Measurements from ENCODE around the gene SLC25A15.

Gene SLC25A15

DNA sequence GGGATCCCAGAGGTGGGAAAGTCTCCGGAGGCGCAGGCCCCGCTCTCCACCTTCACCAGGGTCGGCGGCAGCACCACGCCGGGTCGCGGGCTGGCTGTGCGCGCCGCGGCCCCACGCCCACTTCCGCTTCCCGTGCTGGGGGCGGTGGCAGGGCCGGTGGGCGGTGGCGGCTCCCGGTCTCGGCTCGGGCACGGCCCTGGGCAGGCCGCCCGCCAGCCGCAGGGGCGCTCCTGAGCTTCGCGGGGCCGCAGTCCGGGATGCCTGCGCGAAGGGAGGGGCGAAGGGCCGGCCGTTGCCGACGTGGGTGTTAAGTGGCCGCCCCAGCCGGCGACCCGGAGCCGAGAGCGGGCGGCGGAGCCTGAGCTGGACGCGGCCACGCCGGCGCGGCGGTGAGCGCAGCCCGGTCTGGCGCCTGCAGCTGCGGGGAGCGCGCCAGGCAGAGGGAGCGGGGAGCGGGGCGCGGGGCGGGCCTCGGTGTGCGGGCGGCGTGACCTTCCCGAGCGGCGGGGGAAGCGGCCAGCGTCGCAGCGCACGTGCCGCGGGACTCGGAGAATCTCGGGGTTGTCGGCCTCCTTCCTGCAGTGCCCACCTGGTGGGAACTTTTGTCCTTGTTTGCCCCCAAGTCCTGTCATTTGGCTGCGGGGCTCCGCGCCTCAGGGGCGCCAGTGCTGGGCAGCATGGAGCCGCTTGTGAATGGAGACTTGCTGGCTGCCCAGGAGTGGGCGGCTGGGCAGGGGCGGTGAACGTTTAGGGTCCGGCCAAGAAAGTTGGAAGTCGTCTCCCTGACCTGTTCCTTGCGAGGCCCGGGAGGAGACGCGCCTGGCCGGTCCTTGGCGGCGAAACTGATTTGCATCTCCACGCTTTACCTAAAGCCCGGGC lies at the start of gene SLC25A15:
Gene SLC25A15 (plus strand): TSS at position 337 of the 879 bp plus-strand sequence. CDS start 3,616 bp downstream, outside the sequence.
- peak; percentile 66 for DNase-seq (ENCODE audit: low spot score)

DNA sequence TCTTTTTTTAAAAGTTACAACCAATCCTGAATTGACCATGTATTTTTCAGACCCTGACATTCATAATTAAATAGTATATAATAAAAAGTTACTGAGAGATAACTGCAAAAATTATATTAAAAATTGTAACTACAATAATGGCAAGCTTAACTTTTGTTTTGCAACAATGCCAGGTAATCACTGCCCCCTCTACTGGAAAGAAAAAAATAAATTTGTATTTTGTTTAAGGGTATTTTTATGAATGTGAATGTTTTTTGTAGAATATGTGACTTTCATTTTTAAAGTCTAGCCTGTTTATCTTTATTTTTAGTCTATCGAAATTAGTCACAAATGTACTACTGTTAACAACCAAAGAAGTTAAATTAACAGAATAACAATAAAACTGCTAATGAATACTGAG lies 40.1 kb upstream of the SLC25A15 start:
- no peak for DNase-seq (ENCODE audit: low spot score)

DNA sequence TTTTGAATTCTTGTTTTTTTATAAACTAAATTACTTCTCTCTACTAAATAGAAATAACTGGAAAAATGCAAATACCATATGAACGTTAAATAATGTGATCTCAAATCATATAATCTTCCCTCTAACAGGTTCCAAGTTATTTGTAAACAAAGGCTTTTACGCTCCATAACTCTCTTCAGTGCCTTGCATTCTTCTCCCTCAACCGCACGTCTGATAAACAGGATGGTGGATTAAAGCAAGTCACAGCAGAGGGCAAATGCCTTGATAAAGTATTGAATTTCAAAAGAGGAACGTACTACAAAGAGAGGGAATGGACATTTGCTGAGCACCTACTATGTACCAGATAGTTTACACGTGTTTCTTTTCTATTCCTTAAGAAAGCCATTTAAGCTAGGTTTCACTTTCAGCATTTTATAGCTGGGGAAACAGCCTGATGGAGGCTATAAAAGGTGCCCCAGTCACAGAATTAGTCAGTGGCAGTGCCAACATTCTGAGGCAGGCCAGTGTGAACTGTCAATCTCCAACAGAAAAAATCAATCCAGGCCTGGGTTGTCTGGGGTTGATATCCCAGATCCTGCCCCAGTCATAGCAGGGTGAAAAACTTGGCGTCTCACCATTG lies 34.2 kb upstream of the SLC25A15 start:
- DNase-seq (ENCODE audit: low spot score): no peak

GRCh38 chr13:40756042-40756441 lies 33.4 kb upstream of the SLC25A15 start:
- DNase-seq (ENCODE audit: low spot score): no peak

GRCh38 chr13:40758811-40759210 lies 30.6 kb upstream of the SLC25A15 start:
- DNase-seq (ENCODE audit: low spot score): no peak

DNA sequence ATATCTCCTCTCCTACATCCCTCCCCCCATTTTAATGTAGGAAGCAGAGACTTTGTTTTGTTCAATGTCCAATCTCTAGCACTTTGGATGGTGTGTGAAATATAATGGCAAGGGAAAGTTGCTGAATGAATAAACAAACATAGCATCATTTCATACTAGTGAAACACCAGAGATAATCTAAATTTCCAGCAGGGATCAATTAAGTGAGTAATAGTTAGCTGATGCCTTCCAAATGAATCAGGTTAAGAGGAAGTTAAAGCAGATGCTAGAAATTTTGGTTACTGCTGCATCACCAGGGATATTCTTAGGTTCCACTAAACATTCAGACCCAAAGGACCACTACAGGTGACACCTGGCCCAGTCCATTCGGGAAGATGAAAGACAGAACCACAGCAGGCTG lies 26.6 kb upstream of the SLC25A15 start:
- DNase-seq (ENCODE audit: low spot score): no peak

DNA sequence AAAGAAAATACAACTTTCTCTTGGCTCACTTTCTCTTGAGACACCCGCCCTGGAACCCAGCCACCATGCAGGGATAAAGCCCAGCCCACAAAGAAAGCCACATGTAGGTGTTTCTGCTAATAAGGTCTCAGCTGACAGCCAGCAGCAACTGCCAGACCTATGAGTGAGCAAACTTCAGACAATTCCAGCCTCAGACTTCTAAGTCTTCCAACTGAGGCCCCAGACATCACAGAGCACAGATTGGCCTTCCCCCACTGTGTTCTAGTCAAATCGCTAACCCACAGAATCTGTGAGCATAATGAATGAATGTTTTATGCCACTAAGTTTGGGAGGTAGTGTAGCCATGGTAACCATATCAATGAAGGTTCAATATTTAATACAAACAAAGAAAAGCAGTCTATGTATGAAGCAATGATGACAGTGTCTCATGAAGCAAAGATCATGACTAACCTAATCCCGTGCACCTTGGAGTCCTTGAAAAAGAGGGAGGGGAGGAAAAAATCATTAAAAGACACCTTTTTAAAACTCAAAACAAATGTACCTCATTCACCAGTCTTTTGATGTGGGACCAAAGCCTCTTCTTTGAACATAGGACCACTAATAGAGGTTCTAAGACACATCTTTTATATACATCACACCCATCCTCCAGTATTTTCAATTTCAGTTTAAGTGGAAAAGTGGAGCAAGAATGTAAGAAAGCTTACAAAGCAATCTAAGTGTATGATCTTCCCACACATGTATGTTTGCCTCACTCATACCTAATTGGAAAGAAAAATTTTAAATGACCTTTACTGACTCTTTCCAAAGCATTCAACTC lies 24.6 kb upstream of the SLC25A15 start:
- DNase-seq (ENCODE audit: low spot score): no peak

GRCh38 chr13:40765602-40766001 lies 23.8 kb upstream of the SLC25A15 start:
- no peak for DNase-seq (ENCODE audit: low spot score)

DNA sequence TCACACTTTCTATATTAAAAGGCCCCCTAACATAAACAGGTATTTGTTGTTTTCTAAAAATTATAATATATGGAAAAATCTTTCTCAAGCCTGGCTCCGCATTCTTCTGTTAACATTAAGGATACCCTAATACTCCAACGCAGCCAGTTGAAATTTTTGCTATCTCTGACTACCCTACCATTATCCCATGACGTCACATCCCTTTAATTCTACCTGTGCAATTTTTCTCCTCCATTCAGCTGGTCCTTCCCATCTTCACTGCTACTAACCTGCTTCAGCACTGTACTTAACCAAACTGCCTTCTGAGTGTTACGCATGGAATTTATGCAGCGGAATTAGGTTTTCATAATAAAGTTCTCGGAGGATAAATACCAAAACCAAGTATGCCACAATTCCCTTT lies 19.4 kb upstream of the SLC25A15 start:
- DNase-seq (ENCODE audit: low spot score): no peak

- DNase-seq (ENCODE audit: low spot score): no peak
These were observed 18.8 kb upstream of the SLC25A15 start for GRCh38 chr13:40770609-40770933.

DNA sequence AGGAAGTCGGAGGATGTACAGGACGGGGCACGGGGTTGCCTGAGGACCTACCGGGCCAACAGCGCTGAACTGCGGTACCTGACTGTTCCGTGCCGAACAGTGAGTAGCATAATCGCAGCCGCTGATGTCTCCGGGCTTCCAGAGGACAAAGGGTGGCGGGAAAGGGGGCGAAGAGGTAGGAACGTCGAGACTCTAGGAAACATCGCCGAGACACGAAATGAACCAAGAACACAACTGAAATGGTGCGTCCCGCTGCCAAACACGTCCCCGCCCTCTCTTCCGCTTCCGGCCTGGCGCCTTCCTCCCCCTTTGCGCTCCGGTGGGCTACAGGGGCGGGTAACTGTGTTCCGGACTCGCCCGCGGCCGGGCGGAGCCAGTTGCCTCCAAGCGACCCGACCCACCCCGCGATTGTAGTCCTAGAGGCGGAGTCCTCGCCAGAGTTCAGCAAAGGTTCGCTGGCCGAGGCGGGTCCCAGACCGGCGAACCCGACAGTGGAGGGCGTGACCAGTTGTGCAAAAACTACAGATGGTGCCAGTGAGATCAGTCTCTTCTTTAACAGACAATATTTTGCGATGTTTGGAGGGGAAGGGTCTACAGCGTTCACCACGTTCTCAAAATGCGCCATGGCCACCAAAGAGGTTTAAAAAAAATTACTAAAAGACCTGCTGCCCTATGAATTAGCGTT lies 18.3 kb upstream of the SLC25A15 start, which contains the start of gene MRPS31:
Gene MRPS31 (minus strand): TSS at position 257 of the 685 bp plus-strand sequence. CDS start 54 bp downstream, at position 203.
- DNase-seq (ENCODE audit: low spot score): peak; percentile 92

DNA sequence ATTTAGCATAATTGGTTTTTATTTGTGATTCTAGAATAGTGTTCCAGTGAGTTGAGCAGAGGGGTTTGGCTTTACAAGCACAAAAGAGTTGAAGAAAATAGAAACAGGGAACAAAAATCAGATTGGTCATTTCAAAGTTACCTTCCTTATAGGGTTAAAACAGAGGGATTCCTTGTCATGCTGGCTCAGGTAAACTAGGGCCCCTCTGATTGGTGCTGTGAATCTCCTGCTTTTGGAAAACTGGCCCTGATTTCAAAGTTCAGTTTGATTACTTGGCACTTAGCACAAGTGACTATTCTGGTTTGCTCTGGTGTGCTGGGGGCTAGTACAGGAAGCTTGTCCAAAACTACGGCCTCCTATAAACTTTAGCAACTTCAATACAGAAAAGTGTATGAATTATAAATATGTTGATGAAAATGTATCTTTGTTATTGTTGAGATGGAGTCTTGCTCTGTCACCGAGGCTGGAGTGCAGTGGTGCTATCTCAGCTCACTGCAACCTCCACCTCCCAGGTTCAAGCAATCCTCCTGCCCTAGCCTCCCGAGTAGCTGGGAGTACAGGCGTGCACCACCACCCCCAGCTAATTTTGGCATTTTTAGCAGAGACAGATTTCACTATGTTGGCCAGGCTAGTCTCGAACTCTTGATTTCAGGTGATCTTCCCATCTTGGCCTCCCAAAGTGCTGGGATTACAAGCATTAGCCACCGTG lies 16.5 kb upstream of the SLC25A15 start:
- no peak for DNase-seq (ENCODE audit: low spot score)

DNA sequence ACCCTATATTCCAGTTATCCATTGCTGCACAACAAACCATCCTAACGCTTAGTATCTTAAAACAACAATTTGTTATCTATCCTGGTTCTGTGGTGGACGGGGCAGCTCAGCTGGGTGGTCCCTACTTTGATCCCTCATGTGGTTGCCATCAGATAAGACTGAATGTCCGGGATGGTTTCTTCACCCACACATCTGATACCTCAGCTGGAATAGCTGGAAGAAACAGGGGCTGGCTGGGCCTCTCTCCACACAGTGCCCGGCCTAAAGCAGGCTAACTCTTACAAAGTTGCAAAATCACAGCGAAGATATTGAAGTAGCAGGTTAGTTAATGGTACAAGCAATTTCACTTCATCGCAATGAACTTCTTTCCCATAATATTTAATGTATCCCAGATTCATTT lies 14.7 kb upstream of the SLC25A15 start:
- DNase-seq (ENCODE audit: low spot score): no peak

DNA sequence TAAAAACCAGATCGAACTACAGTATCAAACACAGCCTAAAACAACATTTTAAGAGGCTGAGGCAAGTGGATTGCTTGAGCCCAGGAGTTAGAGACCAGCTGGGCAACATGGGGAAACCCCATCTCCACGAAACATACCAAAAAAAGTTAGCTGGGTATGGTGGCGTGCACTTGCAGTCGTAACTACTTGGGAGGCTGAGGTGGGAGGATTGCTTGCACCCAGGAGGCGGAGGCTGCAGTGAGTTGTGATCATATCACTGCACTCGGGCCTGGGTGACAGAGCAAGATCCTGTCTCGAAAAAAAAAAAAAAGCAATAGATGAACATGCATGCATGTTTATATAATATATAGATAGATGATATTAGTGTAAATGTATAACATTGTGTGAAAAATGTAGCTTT lies 13.2 kb upstream of the SLC25A15 start:
- DNase-seq (ENCODE audit: low spot score): peak; percentile 30

DNA sequence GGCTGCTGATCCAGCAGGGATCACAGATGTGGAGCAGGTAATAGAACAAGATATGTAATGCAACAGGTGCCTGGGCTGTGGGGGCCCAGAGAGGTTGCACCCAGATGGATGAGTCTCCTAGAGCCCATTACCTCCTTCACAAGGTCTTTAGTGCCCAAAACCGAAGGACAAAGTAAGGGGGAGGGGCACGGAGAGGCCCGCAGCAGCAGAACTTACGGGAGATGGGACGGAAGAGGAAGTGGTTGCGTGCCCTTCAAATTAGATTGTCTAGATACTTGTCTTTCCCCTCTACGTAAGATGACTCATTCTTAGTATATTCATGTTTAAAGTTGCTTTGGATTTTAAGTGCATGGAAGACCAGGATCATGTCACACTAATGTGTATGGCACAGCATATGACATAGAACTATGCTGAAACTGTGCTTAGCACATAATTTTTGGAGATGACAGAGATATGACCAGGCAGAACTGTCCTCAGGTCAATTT lies 12.7 kb upstream of the SLC25A15 start:
- DNase-seq (ENCODE audit: low spot score): peak; percentile 87

DNA sequence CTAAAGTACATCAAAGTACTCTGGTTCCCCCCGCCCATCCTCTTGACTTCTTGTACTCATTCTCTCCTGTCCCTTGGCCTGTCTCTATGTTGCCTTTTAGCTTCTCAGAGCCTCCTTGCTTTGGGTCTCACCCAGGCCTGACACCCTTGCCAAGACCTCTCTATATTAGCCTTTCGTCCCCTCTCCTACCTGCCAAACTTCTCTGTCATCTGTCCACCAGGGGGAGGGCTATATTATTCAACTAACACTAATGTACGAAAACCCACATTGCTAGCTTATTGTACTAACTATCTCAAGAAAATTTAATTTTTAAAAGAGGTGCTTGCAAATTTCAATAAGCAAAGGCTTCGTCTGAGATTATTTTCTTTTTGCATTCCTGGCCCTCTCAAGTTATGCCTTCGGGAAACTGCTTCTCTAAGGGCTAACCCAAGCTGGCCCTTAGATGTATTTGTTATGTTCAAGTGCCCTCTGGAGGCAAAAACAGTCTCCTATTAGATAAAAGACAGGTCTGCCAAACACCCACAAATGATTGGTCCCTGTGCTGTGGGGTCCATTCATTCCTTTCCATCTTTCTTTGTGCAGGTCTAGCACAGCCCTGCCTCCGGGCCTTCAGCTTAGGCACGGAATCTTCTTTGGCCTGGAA lies 12.1 kb upstream of the SLC25A15 start:
- DNase-seq (ENCODE audit: low spot score): peak; percentile 53

- no peak for DNase-seq (ENCODE audit: low spot score)
These were observed 11.6 kb upstream of the SLC25A15 start for GRCh38 chr13:40777809-40778175.

GRCh38 chr13:40779049-40779448 lies 10.4 kb upstream of the SLC25A15 start:
- no peak for DNase-seq (ENCODE audit: low spot score)

DNA sequence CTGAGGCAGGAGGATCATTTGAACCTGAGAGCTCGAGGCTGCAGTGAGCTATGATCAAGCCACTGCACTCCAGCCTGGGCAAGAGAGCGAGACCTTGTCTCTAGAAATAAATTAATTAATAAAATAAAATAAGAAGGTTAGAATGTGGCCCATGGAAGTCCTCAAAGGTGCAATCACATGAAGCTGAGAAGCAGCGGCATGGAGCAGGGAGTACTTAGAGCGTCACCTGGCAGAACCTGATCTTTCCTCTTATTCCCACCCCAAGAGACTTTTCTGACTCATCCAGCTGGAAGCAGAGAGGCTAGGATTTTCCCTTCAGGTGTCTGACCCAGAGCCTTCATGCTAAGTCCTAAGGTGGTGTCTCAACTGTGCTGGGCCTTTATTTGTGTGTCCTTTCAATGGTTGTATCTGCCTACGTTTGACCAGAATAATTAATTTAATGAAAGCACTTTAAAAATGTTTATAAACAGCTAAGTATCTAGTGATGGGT lies 9.6 kb upstream of the SLC25A15 start:
- no peak for DNase-seq (ENCODE audit: low spot score)

DNA sequence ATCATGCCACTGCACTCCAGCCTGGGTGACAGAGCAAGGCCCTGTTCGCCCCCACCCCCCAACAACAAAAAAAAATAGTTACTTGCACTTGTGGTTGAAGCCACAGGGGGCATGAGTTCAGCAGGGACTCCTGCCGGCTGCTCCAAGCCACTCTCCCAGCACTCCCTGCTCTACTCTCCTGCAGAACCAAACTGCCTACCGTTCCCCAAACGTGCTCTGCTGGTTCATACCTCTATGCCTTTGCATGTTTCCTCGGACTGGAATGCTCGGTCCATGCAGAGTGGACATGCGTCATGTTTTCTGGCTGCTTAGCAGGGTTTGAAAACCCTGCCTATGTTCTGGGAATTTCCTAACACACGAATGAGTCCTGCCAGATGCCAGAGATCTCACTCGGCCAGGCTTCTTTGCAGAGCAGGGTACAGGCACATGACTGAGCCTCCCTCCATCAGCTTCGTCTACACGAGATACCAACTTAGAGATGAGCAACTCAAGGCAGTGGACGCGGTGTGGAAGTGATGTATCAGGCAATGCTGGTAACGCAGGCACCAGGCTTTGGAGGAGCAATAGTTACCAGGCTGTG lies 8.5 kb upstream of the SLC25A15 start:
- no peak for DNase-seq (ENCODE audit: low spot score)
